ENCODE data around the gene STK35.

DNA sequence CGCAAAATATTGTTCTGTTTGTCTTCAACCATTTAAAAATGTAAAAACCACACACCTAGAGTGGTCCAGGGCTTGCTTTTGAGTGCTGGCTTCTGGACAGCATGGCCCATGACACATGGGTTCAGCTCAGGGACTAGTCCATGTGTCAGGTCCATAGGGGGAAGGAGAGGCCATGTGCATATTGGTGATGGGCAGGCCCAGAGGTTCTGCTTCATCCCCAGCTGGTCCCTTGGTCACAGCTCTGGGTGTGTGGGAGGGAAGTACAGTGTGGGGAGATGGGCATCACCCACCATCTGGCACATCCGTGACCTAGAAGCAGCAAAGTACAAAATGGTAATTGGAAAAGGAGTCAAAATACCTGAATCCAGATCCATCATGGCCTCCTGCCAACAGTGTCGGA lies 50.7 kb downstream of the STK35 start:
- TF ChIP-seq, protein P1, sequence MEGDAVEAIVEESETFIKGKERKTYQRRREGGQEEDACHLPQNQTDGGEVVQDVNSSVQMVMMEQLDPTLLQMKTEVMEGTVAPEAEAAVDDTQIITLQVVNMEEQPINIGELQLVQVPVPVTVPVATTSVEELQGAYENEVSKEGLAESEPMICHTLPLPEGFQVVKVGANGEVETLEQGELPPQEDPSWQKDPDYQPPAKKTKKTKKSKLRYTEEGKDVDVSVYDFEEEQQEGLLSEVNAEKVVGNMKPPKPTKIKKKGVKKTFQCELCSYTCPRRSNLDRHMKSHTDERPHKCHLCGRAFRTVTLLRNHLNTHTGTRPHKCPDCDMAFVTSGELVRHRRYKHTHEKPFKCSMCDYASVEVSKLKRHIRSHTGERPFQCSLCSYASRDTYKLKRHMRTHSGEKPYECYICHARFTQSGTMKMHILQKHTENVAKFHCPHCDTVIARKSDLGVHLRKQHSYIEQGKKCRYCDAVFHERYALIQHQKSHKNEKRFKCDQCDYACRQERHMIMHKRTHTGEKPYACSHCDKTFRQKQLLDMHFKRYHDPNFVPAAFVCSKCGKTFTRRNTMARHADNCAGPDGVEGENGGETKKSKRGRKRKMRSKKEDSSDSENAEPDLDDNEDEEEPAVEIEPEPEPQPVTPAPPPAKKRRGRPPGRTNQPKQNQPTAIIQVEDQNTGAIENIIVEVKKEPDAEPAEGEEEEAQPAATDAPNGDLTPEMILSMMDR (IDR thresholded peaks at IDR 0.05; ENCODE audit: low read depth, low read length, poor library complexity, severe bottlenecking), result no peak
- TF ChIP-seq EZH2phosphoT487 (IDR thresholded peaks at IDR 0.05; ENCODE audit: borderline replicate concordance, low read length), result no peak
